Activated T-cell treated with anti-CD3 and anti-CD28 coated beads for 4 hours (primary cell): ENCODE data around the gene EPC2.
"Not testable (repeated sequence)": the region's sequence is repeated elsewhere in the genome, so short reads cannot be mapped to it uniquely, and the experiment has no call there.

Source experiments
- DNase-seq: peaks from one replicate; pipeline ENCODE4 v3.0.0-alpha.2; 2020

The EPC2 gene

GRCh38 chr2:148730085-148730484 is 85.5 kb downstream of the EPC2 start:
- DNase-seq = no peak

- DNase-seq = no peak
Observed at GRCh38 chr2:148737742-148738141, 93.2 kb downstream of the EPC2 start.

- no peak for DNase-seq
Observed at GRCh38 chr2:148739454-148740105, 95.0 kb downstream of the EPC2 start.

- no peak for DNase-seq
Observed at GRCh38 chr2:148742373-148742772, 97.8 kb downstream of the EPC2 start.

GRCh38 chr2:148745151-148745851 is 100.8 kb downstream of the EPC2 start:
- DNase-seq = no peak

GRCh38 chr2:148746973-148747372 is 102.4 kb downstream of the EPC2 start:
- DNase-seq = no peak

- DNase-seq = no peak
Observed at GRCh38 chr2:148751907-148752306, 107.4 kb downstream of the EPC2 start.

GRCh38 chr2:148752977-148753376 is 108.4 kb downstream of the EPC2 start:
- DNase-seq = no peak

- no peak for DNase-seq
Observed at GRCh38 chr2:148754864-148755263, 110.3 kb downstream of the EPC2 start.

GRCh38 chr2:148756292-148756975 is 111.9 kb downstream of the EPC2 start:
- no peak for DNase-seq

- no peak for DNase-seq
Observed at GRCh38 chr2:148764815-148765214, 120.3 kb downstream of the EPC2 start.

GRCh38 chr2:148770047-148770446 is 125.5 kb downstream of the EPC2 start:
- DNase-seq = no peak

GRCh38 chr2:148781544-148781943 is 137.0 kb downstream of the EPC2 start:
- no peak for DNase-seq

- no peak for DNase-seq
Observed at GRCh38 chr2:148789059-148789458, 144.5 kb downstream of the EPC2 start.

- not testable (repeated sequence) for DNase-seq
Observed at GRCh38 chr2:148790172-148790571, 145.6 kb downstream of the EPC2 start.

- no peak for DNase-seq
Observed at GRCh38 chr2:148794558-148794957, 150.0 kb downstream of the EPC2 start.

GRCh38 chr2:148796735-148797512 is 152.4 kb downstream of the EPC2 start:
- no peak for DNase-seq

GRCh38 chr2:148802448-148803220 is 158.1 kb downstream of the EPC2 start:
- DNase-seq = no peak

GRCh38 chr2:148810081-148810480 is 165.5 kb downstream of the EPC2 start:
- no peak for DNase-seq

- no peak for DNase-seq
Observed at GRCh38 chr2:148812306-148812705, 167.8 kb downstream of the EPC2 start.

- DNase-seq = peak; percentile 40
Observed at GRCh38 chr2:148813603-148814065, 169.1 kb downstream of the EPC2 start.

GRCh38 chr2:148814143-148814859 is 169.8 kb downstream of the EPC2 start:
- DNase-seq = no peak
